Activated CD4-positive, alpha-beta T cell treated with anti-CD3 and anti-CD28 coated beads, Interleukin-2, amount 10 ng/mL, durations not matched to agents 24 days and 14 days (primary cell): Measurements from ENCODE around the gene PTPN13. TPM values are rescaled to one million over a fixed set of nuclear protein-coding genes. Genes with fewer than 3 reads are reported as not detected.
A peak's percentile ranks its signal among the peaks of the same experiment; 100 is the strongest.
"Not testable (repeated sequence)": the region's sequence is repeated elsewhere in the genome, so short reads cannot be mapped to it uniquely, and the experiment has no call there.

ENCODE experiments used
- DNase-seq: peaks from one replicate; pipeline ENCODE4 v3.0.0; 2022
- H3K27ac Mint-ChIP-seq: one replicate; pipeline ENCODE4 v1.8.0; 2022; ENCODE audit warnings: mild to moderate bottlenecking, mixed read lengths
- H3K27me3 Mint-ChIP-seq: one replicate; pipeline ENCODE4 v1.8.0; 2022; ENCODE audit warnings: mixed read lengths
- H3K36me3 Mint-ChIP-seq: one replicate; pipeline ENCODE4 v1.8.0; 2022; ENCODE audit warnings: low read depth, mild to moderate bottlenecking, mixed read lengths
- H3K4me1 Mint-ChIP-seq: one replicate; pipeline ENCODE4 v1.8.0; 2021; ENCODE audit warnings: mixed read lengths
- H3K4me3 Mint-ChIP-seq: one replicate; pipeline ENCODE4 v1.8.0; 2022; ENCODE audit warnings: mild to moderate bottlenecking, moderate library complexity, mixed read lengths
- H3K9me3 Mint-ChIP-seq: one replicate; pipeline ENCODE4 v1.8.0; 2021; ENCODE audit warnings: mixed read lengths
- intact Hi-C: fragments of 100-400 bp; cut with micrococcal nuclease; formaldehyde crosslinking; loops from one replicate; pipeline ENCODE4 v1.15.1; 2023
- total RNA-seq: library from RNA; stranded (reverse); gene quantifications from 2 replicates; pipeline ENCODE4 v1.2.3, GENCODE V29; 2022

Gene PTPN13
- total RNA-seq, 1 donor from 2014 or later = 0.26 TPM

GRCh38 chr4:86644892-86645291 lies 50.8 kb downstream of the PTPN13 start:
- Mint-ChIP-seq H3K27me3 (no peaks in the 10 kb centered on the region), H3K9me3 (no peaks in the 10 kb centered on the region), H3K27ac (no peak overlapping the region), H3K36me3 (no peaks in the 10 kb centered on the region), H3K4me1 (no peaks in the 10 kb centered on the region), H3K4me3 (no peak overlapping the region)
- DNase-seq = no peak
- intact Hi-C loops = no loop called here

GRCh38 chr4:86652332-86652932 lies 58.3 kb downstream of the PTPN13 start:
- Mint-ChIP-seq H3K27ac (no peak overlapping the region), H3K4me3 (no peak overlapping the region), H3K4me1 (no peaks in the 10 kb centered on the region), H3K9me3 (peaks cover 13% of the 10 kb centered on the region), H3K36me3 (no peaks in the 10 kb centered on the region), H3K27me3 (no peaks in the 10 kb centered on the region)
- intact Hi-C loops = no loop called here
- no peak for DNase-seq

- H3K4me1 Mint-ChIP-seq = no peaks in the 10 kb centered on the region
- intact Hi-C loops = no loop called here
- peak; percentile 57 for DNase-seq
- no peak overlapping the region for H3K4me3 Mint-ChIP-seq
- H3K27ac Mint-ChIP-seq = no peak overlapping the region
- H3K9me3 Mint-ChIP-seq = peaks cover 13% of the 10 kb centered on the region
- H3K36me3 Mint-ChIP-seq = no peaks in the 10 kb centered on the region
- no peaks in the 10 kb centered on the region for H3K27me3 Mint-ChIP-seq
Measured at GRCh38 chr4:86653237-86653865, 59.2 kb downstream of the PTPN13 start.

GRCh38 chr4:86656781-86657180 lies 62.7 kb downstream of the PTPN13 start:
- H3K4me1 Mint-ChIP-seq, H3K27me3 Mint-ChIP-seq, H3K27ac Mint-ChIP-seq, H3K4me3 Mint-ChIP-seq, intact Hi-C loops, H3K9me3 Mint-ChIP-seq, H3K36me3 Mint-ChIP-seq, DNase-seq: not testable (repeated sequence)

- H3K4me3 Mint-ChIP-seq = no peak overlapping the region
- no peaks in the 10 kb centered on the region for H3K4me1 Mint-ChIP-seq
- intact Hi-C loops = no loop called here
- H3K36me3 Mint-ChIP-seq = no peaks in the 10 kb centered on the region
- H3K27ac Mint-ChIP-seq = no peak overlapping the region
- H3K9me3 Mint-ChIP-seq = peaks cover 5% of the 10 kb centered on the region
- H3K27me3 Mint-ChIP-seq = no peaks in the 10 kb centered on the region
- no peak for DNase-seq
Measured at GRCh38 chr4:86657382-86657781, 63.3 kb downstream of the PTPN13 start.

- H3K27me3 Mint-ChIP-seq = no peaks in the 10 kb centered on the region
- H3K4me1 Mint-ChIP-seq = no peaks in the 10 kb centered on the region
- H3K27ac Mint-ChIP-seq = no peak overlapping the region
- H3K9me3 Mint-ChIP-seq = peaks cover 5% of the 10 kb centered on the region
- no peak for DNase-seq
- intact Hi-C loops = no loop called here
- H3K4me3 Mint-ChIP-seq = no peak overlapping the region
- no peaks in the 10 kb centered on the region for H3K36me3 Mint-ChIP-seq
Measured at GRCh38 chr4:86657910-86658309, 63.8 kb downstream of the PTPN13 start.

- intact Hi-C loops = no loop called here
Measured at GRCh38 chr4:86660401-86660800, 66.3 kb downstream of the PTPN13 start.

GRCh38 chr4:86661006-86661405 lies 66.9 kb downstream of the PTPN13 start:
- Mint-ChIP-seq H3K4me1 (no peaks in the 10 kb centered on the region), H3K4me3 (no peak overlapping the region), H3K36me3 (no peaks in the 10 kb centered on the region), H3K27me3 (no peaks in the 10 kb centered on the region), H3K9me3 (no peaks in the 10 kb centered on the region), H3K27ac (no peak overlapping the region)
- intact Hi-C loops = no loop called here
- no peak for DNase-seq

More at GRCh38 chr4:86660401-86660800, 66.3 kb downstream of the PTPN13 start:
- Mint-ChIP-seq H3K36me3 (no peaks in the 10 kb centered on the region), H3K27ac (no peak overlapping the region), H3K27me3 (no peaks in the 10 kb centered on the region), H3K4me3 (no peak overlapping the region), H3K4me1 (no peaks in the 10 kb centered on the region), H3K9me3 (peaks cover 5% of the 10 kb centered on the region)
- DNase-seq = no peak

GRCh38 chr4:86661418-86661817 lies 67.3 kb downstream of the PTPN13 start:
- Mint-ChIP-seq H3K4me1 (no peaks in the 10 kb centered on the region), H3K36me3 (no peaks in the 10 kb centered on the region), H3K4me3 (no peak overlapping the region), H3K9me3 (no peaks in the 10 kb centered on the region), H3K27me3 (no peaks in the 10 kb centered on the region), H3K27ac (no peak overlapping the region)
- no peak for DNase-seq
- intact Hi-C loops = no loop called here

- Mint-ChIP-seq H3K4me1 (no peaks in the 10 kb centered on the region), H3K9me3 (no peaks in the 10 kb centered on the region), H3K36me3 (no peaks in the 10 kb centered on the region)
Measured at GRCh38 chr4:86664959-86665358, 70.8 kb downstream of the PTPN13 start.

GRCh38 chr4:86670298-86670697 lies 76.2 kb downstream of the PTPN13 start:
- intact Hi-C loops = no loop called here
- Mint-ChIP-seq H3K9me3 (no peaks in the 10 kb centered on the region), H3K27ac (no peak overlapping the region), H3K27me3 (no peaks in the 10 kb centered on the region), H3K4me3 (no peak overlapping the region), H3K36me3 (no peaks in the 10 kb centered on the region), H3K4me1 (no peaks in the 10 kb centered on the region)
- DNase-seq = no peak

More at GRCh38 chr4:86664959-86665358, 70.8 kb downstream of the PTPN13 start:
- no peaks in the 10 kb centered on the region for H3K27me3 Mint-ChIP-seq
- no peak for DNase-seq
- H3K4me3 Mint-ChIP-seq = no peak overlapping the region
- no peak overlapping the region for H3K27ac Mint-ChIP-seq
- intact Hi-C loops = no loop called here

GRCh38 chr4:86670756-86671155 lies 76.6 kb downstream of the PTPN13 start:
- Mint-ChIP-seq H3K27ac (no peak overlapping the region), H3K27me3 (no peaks in the 10 kb centered on the region), H3K9me3 (no peaks in the 10 kb centered on the region), H3K4me1 (no peaks in the 10 kb centered on the region), H3K4me3 (no peak overlapping the region), H3K36me3 (no peaks in the 10 kb centered on the region)
- intact Hi-C loops = no loop called here
- no peak for DNase-seq

GRCh38 chr4:86675548-86675947 lies 81.4 kb downstream of the PTPN13 start:
- H3K27me3 Mint-ChIP-seq = no peaks in the 10 kb centered on the region
- no peak for DNase-seq
- H3K36me3 Mint-ChIP-seq = no peaks in the 10 kb centered on the region

GRCh38 chr4:86678796-86679195 lies 84.7 kb downstream of the PTPN13 start:
- no peak overlapping the region for H3K4me3 Mint-ChIP-seq
- H3K9me3 Mint-ChIP-seq = no peaks in the 10 kb centered on the region
- H3K36me3 Mint-ChIP-seq = no peaks in the 10 kb centered on the region
- no peak overlapping the region for H3K27ac Mint-ChIP-seq
- intact Hi-C loops = no loop called here
- DNase-seq = no peak
- H3K27me3 Mint-ChIP-seq = no peaks in the 10 kb centered on the region
- no peaks in the 10 kb centered on the region for H3K4me1 Mint-ChIP-seq

More at GRCh38 chr4:86675548-86675947, 81.4 kb downstream of the PTPN13 start:
- Mint-ChIP-seq H3K4me1 (no peaks in the 10 kb centered on the region), H3K27ac (no peak overlapping the region), H3K4me3 (no peak overlapping the region), H3K9me3 (no peaks in the 10 kb centered on the region)
- intact Hi-C loops = no loop called here

GRCh38 chr4:86679441-86679840 lies 85.3 kb downstream of the PTPN13 start:
- no peak overlapping the region for H3K4me3 Mint-ChIP-seq
- DNase-seq = no peak
- intact Hi-C loops = no loop called here
- no peaks in the 10 kb centered on the region for H3K4me1 Mint-ChIP-seq
- H3K36me3 Mint-ChIP-seq = no peaks in the 10 kb centered on the region
- no peak overlapping the region for H3K27ac Mint-ChIP-seq
- no peaks in the 10 kb centered on the region for H3K27me3 Mint-ChIP-seq
- no peaks in the 10 kb centered on the region for H3K9me3 Mint-ChIP-seq
